Hematopoietic multipotent progenitor cell treated with erythropoietin and hydrocortisone succinate and interleukin-3 and kit ligand, for 15 days (in vitro differentiated cells): ENCODE data around the gene ADM2.

Source experiments
- DNase-seq: peaks from one replicate; pipeline ENCODE4 v3.0.0-alpha.2; 2015; ENCODE audit warnings: low spot score

The ADM2 gene

DNA sequence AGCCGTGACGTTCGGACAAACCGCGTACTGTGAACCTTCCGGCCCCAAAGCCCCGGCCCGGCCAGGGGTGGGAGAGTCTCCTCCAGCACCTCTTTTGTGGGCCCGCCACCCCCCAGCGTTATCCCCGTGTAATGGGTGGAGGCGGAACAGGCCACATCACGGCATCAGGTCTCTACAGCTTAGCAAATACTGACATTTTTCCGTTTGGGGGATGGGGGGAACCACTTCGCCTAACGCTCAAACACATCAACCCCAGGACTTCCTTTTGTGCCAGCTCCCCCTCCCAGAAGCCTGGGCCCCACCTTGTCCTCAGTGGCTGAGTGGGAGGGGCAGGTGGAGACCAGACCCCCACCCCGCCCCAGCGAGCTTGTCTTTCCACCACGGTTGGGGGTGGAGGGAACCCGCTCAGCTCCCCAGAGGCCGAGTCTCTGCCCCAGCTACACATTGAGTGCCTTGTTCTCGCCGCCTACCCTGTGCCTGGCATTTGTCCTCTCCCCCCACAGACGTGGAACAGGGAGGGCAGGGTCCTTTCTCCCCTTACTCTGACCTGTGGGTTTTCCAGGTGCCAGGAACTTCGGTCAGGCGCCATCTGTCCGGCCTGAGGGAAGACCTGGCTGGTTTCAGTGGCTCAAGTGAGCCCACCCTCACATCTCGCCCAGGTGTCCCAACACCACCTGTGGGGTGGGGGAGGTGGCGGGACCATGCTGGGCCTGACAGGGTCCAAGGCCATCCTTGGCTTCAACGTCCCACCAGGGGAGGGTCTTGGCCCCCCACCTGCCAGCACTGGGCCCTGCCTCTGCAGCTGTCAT lies 36.1 kb upstream of the ADM2 start:
- DNase-seq = no peak

DNA sequence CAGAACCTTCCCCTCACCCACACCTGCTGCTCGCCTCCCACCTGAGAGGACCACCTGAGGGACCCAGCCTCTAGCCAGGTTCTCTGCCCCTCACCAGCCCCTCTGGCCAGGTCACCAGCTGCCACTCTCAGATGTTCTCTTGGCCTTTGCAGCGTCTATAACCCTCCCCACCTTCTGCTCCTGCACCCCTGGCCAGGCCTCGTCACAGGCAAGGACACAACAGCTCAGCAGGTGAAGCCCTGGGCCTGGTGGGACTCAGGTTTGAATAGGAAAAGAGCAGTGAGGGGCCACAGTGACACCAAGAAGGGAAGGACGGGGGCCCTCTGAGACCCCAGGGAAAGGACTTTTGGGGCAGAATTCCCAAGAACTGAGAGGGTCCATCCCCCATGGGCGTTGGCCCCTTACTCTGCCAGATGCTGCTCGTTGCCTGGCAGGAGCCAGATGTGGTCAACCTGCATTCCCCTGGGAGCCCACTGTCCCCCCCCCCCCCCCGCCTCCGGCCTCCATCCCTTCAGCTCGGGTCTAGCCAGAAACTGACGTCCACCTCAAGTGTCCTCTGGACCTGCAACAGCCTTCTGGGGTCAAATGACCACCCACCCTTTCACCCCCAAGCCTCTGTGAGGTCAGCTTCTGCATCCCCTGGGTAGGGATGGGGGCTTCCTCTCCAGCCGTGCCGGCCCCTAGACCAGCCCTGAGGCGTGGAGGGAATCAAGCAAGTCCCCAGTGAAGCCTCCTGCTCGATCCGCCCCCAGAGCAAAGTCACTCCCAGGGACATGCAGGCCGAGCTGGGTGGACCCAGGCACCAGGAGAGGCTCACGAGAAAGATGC lies 35.2 kb upstream of the ADM2 start:
- DNase-seq = no peak

DNA sequence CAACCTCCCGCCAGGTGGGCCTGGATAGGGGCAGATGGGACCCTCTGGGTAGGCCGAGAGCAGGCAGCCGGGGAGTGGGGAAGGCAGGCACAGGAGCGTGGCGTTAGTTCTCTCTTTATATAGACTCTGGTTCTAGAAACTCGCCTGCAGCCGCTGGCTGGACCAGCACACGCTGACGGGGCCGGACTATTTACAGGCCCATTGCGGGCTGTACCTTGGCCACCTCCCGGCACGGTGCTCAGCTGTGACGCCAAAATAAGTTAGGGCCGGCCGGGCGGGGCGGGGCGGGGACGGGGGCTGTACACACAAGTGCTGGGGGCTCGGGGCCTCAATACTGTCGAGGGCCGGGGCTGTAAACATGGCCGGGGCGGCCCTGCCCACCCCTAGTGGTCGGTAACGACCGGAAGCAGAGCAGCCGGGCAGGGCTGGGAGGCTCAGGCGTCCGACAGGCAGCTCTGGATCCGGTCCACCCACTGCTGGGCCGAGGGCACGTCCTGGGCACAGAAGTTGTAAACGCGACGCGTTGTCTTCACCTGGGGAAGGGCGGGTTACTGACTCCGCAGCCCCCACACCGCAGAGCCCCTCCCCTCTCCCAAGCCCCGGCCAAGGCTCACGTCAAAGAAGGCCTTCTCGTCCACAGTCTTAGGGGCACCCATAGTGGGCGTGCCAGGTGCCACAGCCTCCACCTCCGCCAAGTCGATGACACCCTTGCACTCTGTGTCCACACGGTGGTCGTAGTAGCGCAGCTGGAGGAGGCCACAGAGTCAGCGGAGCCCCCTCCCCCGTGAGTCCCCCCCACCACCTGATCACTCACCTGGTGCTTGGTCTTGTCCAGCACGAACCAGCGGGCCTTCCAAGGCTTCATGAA lies 34.4 kb upstream of the ADM2 start:
- no peak for DNase-seq

DNA sequence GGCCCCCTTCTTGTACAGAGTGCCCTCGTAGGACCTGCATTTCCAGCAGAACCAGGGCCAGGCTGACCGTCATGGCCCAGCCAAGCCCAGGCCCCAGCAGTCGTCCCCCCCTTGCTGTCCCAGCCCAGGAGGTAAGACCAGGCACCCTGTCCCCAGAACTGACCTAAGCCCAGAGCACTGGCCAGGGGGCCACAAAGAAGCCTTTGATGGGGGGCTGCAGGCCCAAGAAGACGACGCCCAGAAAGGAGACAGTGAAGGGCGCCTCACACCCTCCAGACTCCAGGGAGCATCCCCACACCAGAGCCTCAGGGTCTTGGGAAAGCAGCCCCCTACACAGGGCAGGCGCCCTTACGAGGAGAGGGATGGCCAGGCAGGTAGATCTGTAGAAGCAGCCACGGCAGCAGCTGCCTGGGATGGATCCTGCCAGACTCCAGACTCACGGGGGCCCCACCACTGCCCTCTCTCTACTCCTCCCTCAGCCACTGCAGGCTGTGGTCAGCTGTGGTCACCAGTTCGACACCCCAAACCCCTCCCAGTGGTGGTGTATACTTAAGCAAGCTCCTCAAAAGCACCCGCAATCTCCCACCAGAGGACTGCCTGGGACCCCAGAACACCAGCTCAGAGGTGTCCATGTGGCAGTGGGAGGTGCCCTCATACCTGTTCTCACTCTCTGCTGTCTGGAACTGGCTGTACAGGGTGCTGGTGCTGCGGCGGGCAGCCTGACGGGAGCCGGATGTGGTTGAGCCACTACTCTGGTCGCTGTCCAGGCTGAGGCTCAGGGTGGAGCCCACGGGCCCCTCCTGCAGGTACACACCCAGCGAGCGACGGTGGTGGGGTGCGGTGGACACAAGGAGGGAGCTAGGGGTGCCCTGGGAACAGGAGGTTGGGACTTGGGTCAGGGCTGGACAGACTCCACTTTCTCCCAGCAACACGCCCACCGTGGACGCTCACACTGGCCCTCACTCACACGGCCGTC lies 33.5 kb upstream of the ADM2 start:
- DNase-seq = no peak

DNA sequence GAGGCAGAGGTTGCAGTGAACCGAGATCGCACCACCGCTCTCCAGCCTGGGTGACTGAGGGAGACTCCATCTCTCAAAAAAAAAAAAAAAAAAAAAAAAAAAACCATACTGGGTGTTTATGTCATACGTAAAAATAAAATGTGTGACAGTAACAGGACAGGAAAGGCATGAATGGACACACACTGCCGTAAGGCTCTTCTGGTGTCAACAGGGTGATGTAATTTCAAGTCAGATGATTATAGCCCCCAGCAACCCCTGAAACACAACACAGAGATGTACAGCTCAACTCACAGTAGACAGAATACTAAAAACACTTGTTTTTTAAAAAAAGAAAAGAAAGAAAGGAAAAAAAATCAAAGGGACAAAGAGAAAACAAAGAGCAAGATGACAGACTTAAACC lies 28.7 kb upstream of the ADM2 start:
- no peak for DNase-seq

DNA sequence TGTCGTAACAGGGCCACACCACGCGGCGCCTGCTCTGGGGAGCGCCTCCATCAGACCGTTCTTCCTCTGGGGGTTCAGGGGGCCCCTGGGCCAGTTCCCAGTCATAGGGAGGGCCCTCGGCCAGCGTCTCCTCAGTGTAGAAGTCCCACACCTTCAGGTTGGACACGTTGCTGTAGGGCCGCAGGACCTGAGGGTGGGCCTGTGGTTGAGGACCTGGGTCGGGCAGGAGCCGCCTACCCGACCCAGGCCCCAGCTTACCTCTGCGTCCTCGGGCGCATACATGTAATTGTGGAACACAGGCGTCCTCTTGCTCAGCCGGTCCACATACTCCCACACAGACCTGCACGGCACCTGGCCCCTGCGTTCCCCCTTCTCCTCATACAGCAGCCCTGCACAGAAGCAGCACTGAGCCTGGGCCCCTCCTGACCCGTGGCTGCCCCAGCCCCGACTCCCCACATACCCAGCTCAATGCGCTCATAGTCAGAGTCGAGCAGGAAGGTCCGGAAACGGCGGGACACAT lies 26.7 kb upstream of the ADM2 start:
- DNase-seq = no peak

DNA sequence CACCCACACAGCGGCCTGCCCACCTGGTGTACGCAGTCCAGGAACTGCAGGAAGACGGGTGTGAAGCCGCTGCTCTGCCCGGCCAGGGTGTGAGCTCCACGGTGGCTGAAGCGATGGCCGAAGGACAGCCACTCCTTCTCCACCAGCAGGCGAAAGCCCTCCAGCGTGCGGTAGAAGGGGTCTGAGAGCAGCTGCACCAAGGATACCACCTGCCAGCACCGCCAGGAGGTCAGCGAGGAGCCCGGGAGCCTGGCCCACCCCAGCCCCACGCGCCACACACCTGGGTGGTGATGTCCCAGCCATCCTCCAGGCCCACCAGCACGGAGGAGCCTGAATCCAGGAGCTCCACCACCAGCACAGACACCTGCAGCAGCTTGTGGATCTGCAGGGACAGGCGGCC lies 26.1 kb upstream of the ADM2 start:
- DNase-seq = no peak

DNA sequence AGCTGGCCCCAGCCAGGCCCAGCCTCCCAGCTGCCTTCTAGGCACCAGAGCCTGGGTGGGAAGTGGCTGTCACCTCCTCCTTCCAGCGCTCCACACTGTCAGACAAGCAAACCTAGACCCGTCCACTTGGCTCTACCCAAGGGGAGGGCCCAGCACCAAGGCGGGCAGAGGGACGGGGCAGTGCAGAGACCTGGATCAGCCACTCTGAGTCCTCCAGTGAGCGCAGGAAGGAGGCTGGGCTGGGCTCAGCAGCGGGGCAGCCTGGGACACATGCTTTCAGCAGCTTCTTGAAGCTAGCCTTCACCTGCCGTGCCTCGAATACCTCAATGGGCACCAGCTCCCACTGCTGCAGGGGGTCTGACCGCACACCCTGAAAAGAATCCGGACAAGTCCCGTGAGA lies 25.3 kb upstream of the ADM2 start:
- no peak for DNase-seq

DNA sequence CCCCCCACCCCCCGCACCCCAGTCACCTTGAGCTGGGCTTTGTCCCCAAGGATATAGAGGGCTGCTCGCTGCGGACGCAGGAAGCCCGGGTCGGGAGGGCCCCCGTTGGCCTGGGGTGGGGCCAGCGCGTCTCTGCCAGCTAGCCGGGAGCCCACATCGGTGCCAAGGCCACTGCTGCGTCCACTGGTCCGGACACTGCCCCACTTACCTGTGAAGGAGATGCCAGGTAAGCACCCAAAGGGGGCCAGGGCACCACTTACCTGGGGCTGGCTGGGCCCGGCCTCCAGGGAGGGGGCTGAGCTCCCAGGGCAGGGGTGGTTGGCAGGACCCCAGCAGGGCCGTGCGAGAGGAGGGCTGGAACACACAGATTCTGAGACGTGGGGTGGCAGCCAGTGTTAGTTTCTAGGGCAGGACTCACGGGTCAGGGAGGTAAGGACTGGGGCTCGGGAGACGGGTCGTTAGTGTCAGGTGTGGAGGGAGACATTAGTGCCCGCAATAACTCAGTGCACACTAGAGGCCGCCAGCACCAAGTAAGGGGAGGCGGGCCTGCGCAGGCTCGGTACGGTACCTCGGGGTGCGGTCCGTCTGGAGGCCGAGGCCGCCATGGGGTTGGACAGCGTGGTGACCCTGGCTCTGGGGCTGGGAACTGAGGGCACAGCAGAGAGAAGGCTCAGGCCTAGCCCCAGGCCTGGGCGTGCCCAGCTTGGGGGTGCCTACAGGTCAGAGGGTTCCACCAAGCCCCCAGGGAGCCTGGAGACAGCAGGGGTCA lies 24.7 kb upstream of the ADM2 start:
- no peak for DNase-seq

DNA sequence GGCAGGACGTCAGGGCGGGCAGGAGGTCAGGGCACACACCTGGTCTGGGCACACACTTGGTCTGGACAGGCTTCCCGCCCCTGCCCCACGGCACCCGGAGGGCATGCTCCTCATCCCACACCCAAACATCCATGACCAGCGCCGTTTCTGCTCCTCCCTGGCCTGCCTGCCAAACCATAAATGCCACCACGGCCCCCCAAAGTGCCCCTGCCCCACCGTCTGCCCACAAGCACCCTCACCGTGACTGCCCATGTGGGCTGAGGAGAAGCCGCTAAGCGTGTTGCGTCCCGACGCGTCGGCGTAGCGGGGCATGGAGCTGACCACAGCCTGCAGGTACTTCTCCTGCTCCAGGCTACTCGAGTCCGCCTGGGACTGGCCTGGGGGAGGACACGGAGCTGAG lies 22.3 kb upstream of the ADM2 start:
- no peak for DNase-seq

DNA sequence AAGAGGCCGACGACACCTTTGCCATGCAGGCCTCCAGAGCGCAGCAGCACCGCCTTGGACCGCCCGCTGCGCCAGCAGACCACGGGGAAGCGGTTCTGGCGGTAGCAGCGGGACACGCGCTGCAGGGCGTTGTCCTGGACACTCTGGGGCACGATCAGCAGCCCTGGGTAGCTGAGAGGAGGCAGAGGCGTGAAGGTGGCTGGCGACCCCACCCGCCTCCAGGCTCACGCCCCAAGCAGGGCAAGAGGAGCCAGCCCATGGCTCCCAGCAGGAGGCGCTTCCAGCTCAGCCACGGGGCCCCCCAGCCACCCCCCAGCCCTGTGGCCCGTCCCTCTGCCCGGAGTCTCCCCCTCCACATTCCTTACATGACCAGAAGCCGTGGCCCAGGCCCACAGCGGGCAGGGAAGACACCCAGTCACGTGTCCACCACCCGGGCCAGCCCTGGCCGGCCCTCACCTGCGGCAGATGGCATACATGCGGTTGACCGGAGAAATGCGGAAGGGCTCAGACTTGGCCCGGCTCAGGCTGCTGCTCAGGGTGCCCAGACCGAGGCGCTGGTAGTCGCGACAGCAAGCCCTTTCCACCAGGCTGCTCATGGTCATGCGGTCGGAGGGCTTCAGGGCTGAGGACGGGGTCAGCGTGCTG lies 21.7 kb upstream of the ADM2 start:
- DNase-seq = no peak

DNA sequence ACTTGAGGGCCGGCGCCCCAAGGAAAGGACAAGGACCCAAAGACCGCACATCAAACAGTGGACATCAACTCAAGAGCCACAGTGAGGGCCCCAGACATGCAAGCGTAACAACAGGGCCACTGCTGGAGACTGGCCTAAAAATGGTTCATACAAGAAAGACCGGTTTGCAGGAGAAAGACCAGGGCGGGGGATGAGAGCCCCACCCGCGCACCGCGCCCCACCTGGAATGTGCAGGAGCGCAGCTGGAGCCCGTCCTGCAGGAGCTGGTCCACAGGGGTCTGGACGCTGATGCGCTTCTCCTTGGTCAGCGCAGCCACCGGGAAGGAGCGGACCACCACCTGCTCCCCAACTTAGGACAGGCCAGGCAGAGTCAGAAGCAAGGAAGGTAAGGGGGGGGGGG lies 20.4 kb upstream of the ADM2 start:
- DNase-seq = no peak

DNA sequence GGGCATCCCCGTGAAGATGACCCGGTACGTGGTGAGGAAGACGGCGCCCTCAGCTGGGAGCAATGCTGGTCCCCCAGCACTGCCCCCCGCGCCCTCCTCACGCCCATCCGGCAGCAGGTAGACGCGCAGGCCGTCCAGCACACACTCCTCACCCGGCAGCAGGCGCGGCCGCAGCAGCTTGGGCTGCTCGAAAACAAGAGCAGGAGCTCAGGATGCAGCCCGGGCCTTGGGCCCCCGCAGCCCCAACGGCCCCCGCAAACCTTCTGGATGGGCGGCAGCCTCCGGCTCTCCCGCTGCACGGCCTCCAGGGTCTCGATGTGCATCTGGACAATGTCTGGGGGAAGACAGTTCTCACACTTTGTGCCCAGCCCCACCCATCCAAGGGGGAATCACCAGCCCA lies 19.8 kb upstream of the ADM2 start:
- DNase-seq = no peak

DNA sequence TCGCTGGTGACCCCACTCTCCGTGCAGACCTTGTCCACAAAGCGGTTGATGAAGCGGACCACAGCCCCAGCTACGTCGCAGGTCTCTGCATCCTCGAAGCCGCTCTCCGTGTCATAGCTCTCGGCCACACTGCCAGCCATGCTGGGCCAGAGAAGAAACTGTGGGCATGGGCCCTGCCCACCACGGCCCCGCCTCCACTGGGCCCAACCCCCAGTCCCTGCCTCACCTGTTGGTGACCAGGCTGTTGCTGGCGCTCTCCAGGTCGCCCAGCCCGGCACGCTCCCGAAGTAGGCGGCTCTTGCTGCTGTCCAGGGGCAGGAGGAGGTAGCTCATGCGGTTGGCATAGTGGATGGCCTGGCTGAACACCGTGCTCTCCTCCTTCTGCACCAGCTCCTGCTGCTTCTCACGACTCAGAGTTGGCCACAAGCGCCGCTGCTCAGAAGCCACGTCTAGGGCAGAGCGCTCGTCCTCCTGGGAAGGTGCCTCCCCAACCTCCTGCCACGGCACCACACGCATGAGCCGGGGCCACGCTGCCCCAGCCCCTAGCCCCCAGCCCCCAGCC lies 19.3 kb upstream of the ADM2 start:
- no peak for DNase-seq

DNA sequence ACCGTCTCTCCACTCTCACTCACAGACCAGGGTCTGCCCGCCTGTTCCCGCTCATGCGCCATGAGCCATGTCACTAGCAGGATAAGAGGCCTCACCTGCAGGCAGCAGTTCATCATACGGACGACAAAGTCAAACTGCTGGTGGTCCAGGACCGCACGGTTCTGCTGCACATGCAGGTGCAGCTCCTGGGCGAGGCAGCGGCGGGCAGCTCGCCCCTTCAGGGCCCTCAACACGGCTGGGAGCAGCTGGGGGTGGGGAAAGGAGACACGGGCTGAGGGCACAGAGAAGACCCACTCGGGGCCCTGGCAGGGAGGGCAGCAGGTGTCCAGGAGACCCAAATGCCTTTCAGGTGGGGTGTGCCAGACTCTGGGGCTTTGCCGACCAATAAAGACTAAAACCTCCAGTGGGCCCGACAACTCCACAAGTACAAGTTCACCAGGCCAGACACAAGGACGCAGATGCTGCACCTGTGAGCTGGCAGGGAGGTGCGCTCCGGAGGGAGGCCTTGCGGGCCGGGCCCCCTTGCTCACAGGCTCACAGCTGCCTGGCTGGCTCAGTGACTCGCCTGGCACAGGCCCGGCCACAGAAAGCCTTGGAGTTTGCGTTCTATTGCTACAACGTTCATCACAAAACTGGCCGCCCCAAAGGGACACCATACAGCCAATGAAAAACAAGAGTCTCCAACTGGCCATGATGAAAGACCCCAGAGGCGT lies 18.0 kb upstream of the ADM2 start:
- no peak for DNase-seq

DNA sequence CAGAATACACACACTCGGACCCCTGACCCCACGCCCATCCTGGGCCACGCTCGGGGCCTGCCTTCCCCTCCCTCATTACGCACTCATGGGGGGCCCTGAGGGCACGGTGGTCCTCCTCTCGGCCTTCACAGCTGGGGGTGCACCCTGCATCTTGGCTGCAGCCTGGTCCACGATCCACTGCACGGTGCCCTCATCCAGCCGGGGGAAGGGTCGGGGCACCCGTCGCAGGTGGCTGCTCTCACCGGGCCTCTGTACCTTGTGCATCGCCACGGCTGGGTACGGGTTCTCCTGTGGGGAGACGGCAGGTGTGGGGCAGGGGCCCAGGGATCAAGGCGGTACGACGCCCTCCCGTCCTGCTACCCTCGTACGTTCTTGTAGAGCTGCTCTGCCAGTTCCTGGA lies 16.9 kb upstream of the ADM2 start:
- DNase-seq = no peak

DNA sequence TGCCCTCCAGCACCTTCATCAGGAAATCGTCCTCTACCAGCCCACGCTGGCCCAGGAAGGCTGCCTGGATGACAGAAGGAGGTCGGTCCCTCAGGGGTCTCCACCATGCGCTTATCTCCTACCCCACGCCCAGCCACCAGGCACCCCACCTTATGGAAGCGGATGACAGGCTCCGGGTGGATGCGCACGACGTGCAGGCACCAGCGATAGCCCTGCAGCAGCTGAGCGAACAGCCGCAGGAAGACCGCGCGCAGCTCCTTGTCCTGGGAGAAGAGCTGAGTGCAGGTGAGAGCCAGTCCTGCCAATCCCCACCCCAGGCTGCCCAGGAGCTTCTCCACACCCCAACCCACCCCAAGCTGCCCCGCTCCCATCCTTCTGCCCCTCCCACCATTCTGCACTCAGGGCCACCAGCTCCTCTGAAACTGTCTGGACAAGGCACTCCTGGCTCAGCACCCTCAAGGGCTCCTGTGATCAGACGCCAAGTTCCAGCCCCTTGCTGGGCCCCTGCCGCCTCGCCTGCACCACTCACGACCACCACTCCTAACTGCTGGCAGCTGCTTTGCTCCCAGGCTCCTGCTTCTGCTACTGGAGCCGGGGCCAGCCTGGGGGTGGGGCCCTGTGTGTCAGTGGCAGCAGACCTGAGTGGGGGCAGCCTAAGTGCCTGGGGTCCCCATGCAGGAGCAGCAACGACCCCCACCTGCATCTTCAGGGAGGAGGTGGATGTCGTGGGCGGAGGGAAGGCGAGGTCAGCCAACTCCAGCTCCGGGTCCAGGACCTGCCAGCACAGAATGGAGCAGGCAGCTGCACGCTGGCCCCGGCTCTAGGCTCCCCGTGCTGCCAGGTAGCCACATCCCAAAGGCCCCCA lies 16.0 kb upstream of the ADM2 start:
- no peak for DNase-seq

DNA sequence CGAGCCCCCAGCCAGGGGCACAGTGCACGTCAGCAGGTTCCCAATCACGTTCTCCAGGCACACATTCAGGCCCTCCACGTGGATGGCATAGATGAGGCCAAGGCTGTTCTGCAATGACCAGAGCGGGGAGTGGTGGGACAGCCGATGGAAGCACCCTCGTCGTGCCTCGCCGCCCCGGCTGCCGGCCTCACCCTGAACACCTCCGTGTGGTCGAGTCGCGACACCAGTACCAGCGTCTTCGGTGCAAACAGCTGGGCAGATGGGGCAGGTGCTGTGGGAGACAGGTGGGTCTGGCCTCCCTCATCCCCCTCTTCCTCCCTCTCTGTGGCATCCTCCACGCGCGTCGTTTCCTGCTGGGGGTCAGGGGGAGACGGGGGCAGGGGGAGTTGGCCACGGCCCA lies 14.0 kb upstream of the ADM2 start:
- no peak for DNase-seq
